Naive thymus-derived CD8-positive, alpha-beta T cell (primary cell): Measurements from ENCODE around the gene SORCS3. TPM values are rescaled to one million over a fixed set of nuclear protein-coding genes. Genes with fewer than 3 reads are reported as not detected.
"Not testable (repeated sequence)": the region's sequence is repeated elsewhere in the genome, so short reads cannot be mapped to it uniquely, and the experiment has no call there.

Experiments
- ATAC-seq, 2 donors: fragments of 150-1000 bp; cut with Tn5 transposase in 1 of 2; sonication (Bioruptor Pico), chemical (Tn5 transposase) in 1 of 2; 1 replicate in 1 of 2; 2 replicates in 1 of 2; pipeline ENCODE4 v1.10.0; 2021; ENCODE audit warnings: mild to moderate bottlenecking in 2 of 2, moderate library complexity in 2 of 2
- POLR2A ChIA-PET: fragments of 350-600 bp; sonication (Branson Sonifier 250); formaldehyde crosslinking; loops from one replicate; lab custom pipeline; 2021; ENCODE audit warnings: antibody characterized with exemption; lab: Charles Lee
- DNase-seq, 10 donors: peaks; one replicate each; pipeline versions ENCODE4 v3.0.0 to v3.0.0-alpha.2; 2020 to 2022
- H3K27ac Mint-ChIP-seq, 10 donors: one replicate each; pipeline ENCODE4 v1.8.0; 2020 to 2022; ENCODE audit warnings: mild to moderate bottlenecking in 10 of 10, mixed read lengths in 10 of 10, moderate library complexity in 4 of 10, inconsistent platforms in 1 of 10
- H3K27me3 Mint-ChIP-seq, 5 donors: one replicate each; pipeline ENCODE4 v1.8.0; 2021 to 2022; ENCODE audit warnings: mixed read lengths in 5 of 5
- H3K36me3 Mint-ChIP-seq, 3 donors: one replicate each; pipeline ENCODE4 v1.8.0; 2020 to 2022; ENCODE audit warnings: mixed read lengths in 3 of 3, mild to moderate bottlenecking in 2 of 3, inconsistent platforms in 1 of 3
- H3K4me1 Mint-ChIP-seq, 4 donors: one replicate each; pipeline ENCODE4 v1.8.0; 2021 to 2022; ENCODE audit warnings: mixed read lengths in 4 of 4
- H3K4me3 Mint-ChIP-seq, 10 donors: one replicate each; pipeline ENCODE4 v1.8.0; 2020 to 2022; ENCODE audit warnings: mild to moderate bottlenecking in 10 of 10, mixed read lengths in 10 of 10, moderate library complexity in 6 of 10, inconsistent platforms in 1 of 10
- H3K9me3 Mint-ChIP-seq, 9 donors: one replicate each; pipeline ENCODE4 v1.8.0; 2020 to 2022; ENCODE audit warnings: mixed read lengths in 9 of 9, mild to moderate bottlenecking in 3 of 9, inconsistent platforms in 1 of 9, moderate library complexity in 1 of 9
- polyA plus RNA-seq, 3 donors: library from polyadenylated mRNA; unstranded; fragments of 300-500 nt; fragmentation: Illumina TruSeq; gene quantifications; one replicate each; pipeline ENCODE4 v1.2.3, GENCODE V29; 2021
- total RNA-seq, 8 experiments: library from RNA in 2 of 8; stranded (reverse) in 2 of 8; gene quantifications; one replicate each; pipeline ENCODE4 v1.2.3 and lab custom pipeline; 2021 to 2026

Gene SORCS3
- total and polyA plus RNA-seq, 5 experiments from 2014 or later = 0.15 to 0.19 TPM; not detected in 3

GRCh38 chr10:104683567-104683966 lies 42.5 kb downstream of the SORCS3 start:
- Mint-ChIP-seq H3K36me3 (no peaks in the 10 kb centered on the region), H3K9me3 (peaks cover 0 to 7% (median 0%) of the 10 kb centered on the region in 9 donors), H3K27me3 (peaks cover 20 to 78% (median 31%) of the 10 kb centered on the region in 5 donors), H3K4me3 (no peak overlapping the region), H3K27ac (no peak overlapping the region), H3K4me1 (no peaks in the 10 kb centered on the region)
- no peak for ATAC-seq
- DNase-seq = no peak
- POLR2A ChIA-PET = no interaction called here

GRCh38 chr10:104686829-104687228 lies 45.7 kb downstream of the SORCS3 start:
- peaks cover 23 to 75% (median 37%) of the 10 kb centered on the region in 5 donors for H3K27me3 Mint-ChIP-seq
- H3K27ac Mint-ChIP-seq = no peak overlapping the region
- POLR2A ChIA-PET = no interaction called here
- no peak for DNase-seq
- H3K4me3 Mint-ChIP-seq = no peak overlapping the region
- no peaks in the 10 kb centered on the region for H3K36me3 Mint-ChIP-seq
- no peaks in the 10 kb centered on the region for H3K4me1 Mint-ChIP-seq
- ATAC-seq = no peak
- peaks cover 0 to 7% (median 0%) of the 10 kb centered on the region in 9 donors for H3K9me3 Mint-ChIP-seq

GRCh38 chr10:104688251-104689042 lies 47.4 kb downstream of the SORCS3 start:
- no peak overlapping the region for H3K4me3 Mint-ChIP-seq
- H3K4me1 Mint-ChIP-seq = no peaks in the 10 kb centered on the region
- H3K27ac Mint-ChIP-seq = peak overlapping the region in 1 of 10 donors; percentile 26
- no peak for ATAC-seq
- POLR2A ChIA-PET = no interaction called here
- no peak for DNase-seq
- peaks cover 25 to 66% (median 40%) of the 10 kb centered on the region in 5 donors for H3K27me3 Mint-ChIP-seq
- no peaks in the 10 kb centered on the region for H3K36me3 Mint-ChIP-seq
- H3K9me3 Mint-ChIP-seq = peaks cover 0 to 7% (median 0%) of the 10 kb centered on the region in 9 donors

GRCh38 chr10:104689105-104689504 lies 48.0 kb downstream of the SORCS3 start:
- DNase-seq (no peak), ATAC-seq (no peak)
- peaks cover 0 to 7% (median 0%) of the 10 kb centered on the region in 9 donors for H3K9me3 Mint-ChIP-seq
- H3K27ac Mint-ChIP-seq = no peak overlapping the region
- POLR2A ChIA-PET = no interaction called here
- H3K4me1 Mint-ChIP-seq = no peaks in the 10 kb centered on the region
- H3K36me3 Mint-ChIP-seq = no peaks in the 10 kb centered on the region
- H3K27me3 Mint-ChIP-seq = peaks cover 26 to 63% (median 43%) of the 10 kb centered on the region in 5 donors
- no peak overlapping the region for H3K4me3 Mint-ChIP-seq

GRCh38 chr10:104689547-104689946 lies 48.5 kb downstream of the SORCS3 start:
- POLR2A ChIA-PET = no interaction called here
- H3K4me3 Mint-ChIP-seq = no peak overlapping the region
- H3K27ac Mint-ChIP-seq = no peak overlapping the region
- peaks cover 24 to 63% (median 44%) of the 10 kb centered on the region in 5 donors for H3K27me3 Mint-ChIP-seq
- H3K36me3 Mint-ChIP-seq = no peaks in the 10 kb centered on the region
- ATAC-seq (no peak), DNase-seq (no peak)
- H3K9me3 Mint-ChIP-seq = peaks cover 0 to 7% (median 0%) of the 10 kb centered on the region in 9 donors
- no peaks in the 10 kb centered on the region for H3K4me1 Mint-ChIP-seq

- ATAC-seq (no peak), DNase-seq (no peak)
- no peak overlapping the region for H3K27ac Mint-ChIP-seq
- no peak overlapping the region for H3K4me3 Mint-ChIP-seq
- peaks cover 0 to 7% (median 0%) of the 10 kb centered on the region in 9 donors for H3K9me3 Mint-ChIP-seq
- H3K4me1 Mint-ChIP-seq = no peaks in the 10 kb centered on the region
- no peaks in the 10 kb centered on the region for H3K36me3 Mint-ChIP-seq
- POLR2A ChIA-PET = no interaction called here
- H3K27me3 Mint-ChIP-seq = peaks cover 24 to 63% (median 44%) of the 10 kb centered on the region in 5 donors
These were observed 49.0 kb downstream of the SORCS3 start for GRCh38 chr10:104690101-104690500.

GRCh38 chr10:104690959-104691358 lies 49.9 kb downstream of the SORCS3 start:
- H3K36me3 Mint-ChIP-seq = no peaks in the 10 kb centered on the region
- H3K9me3 Mint-ChIP-seq = peaks cover 0 to 7% (median 0%) of the 10 kb centered on the region in 9 donors
- ATAC-seq (no peak), DNase-seq (no peak)
- no peak overlapping the region for H3K4me3 Mint-ChIP-seq
- H3K27me3 Mint-ChIP-seq = peaks cover 24 to 56% (median 39%) of the 10 kb centered on the region in 5 donors
- POLR2A ChIA-PET = no interaction called here
- H3K4me1 Mint-ChIP-seq = no peaks in the 10 kb centered on the region
- H3K27ac Mint-ChIP-seq = peak overlapping the region in 1 of 10 donors; percentile 41

GRCh38 chr10:104694074-104694473 lies 53.0 kb downstream of the SORCS3 start:
- POLR2A ChIA-PET = no interaction called here
- Mint-ChIP-seq H3K27me3 (peaks cover 15 to 31% (median 26%) of the 10 kb centered on the region in 5 donors), H3K4me1 (no peaks in the 10 kb centered on the region), H3K4me3 (no peak overlapping the region), H3K9me3 (peaks cover 0 to 3% (median 0%) of the 10 kb centered on the region in 9 donors), H3K36me3 (no peaks in the 10 kb centered on the region), H3K27ac (no peak overlapping the region)
- ATAC-seq = no peak
- no peak for DNase-seq

GRCh38 chr10:104703262-104703661 lies 62.2 kb downstream of the SORCS3 start:
- DNase-seq, H3K4me1 Mint-ChIP-seq, ATAC-seq, H3K9me3 Mint-ChIP-seq, H3K27ac Mint-ChIP-seq, H3K4me3 Mint-ChIP-seq, H3K36me3 Mint-ChIP-seq, POLR2A ChIA-PET: not testable (repeated sequence)
- peaks cover 5 to 16% (median 5%) of the 10 kb centered on the region in 5 donors for H3K27me3 Mint-ChIP-seq

GRCh38 chr10:104706886-104707285 lies 65.8 kb downstream of the SORCS3 start:
- DNase-seq (no peak), ATAC-seq (no peak)
- Mint-ChIP-seq H3K4me3 (no peak overlapping the region), H3K36me3 (no peaks in the 10 kb centered on the region), H3K4me1 (no peaks in the 10 kb centered on the region), H3K27me3 (peaks cover 3 to 14% (median 6%) of the 10 kb centered on the region in 5 donors), H3K27ac (no peak overlapping the region), H3K9me3 (no peaks in the 10 kb centered on the region)
- POLR2A ChIA-PET = no interaction called here

GRCh38 chr10:104707602-104708459 lies 66.7 kb downstream of the SORCS3 start:
- H3K27me3 Mint-ChIP-seq = peaks cover 3 to 21% (median 6%) of the 10 kb centered on the region in 5 donors
- no peaks in the 10 kb centered on the region for H3K4me1 Mint-ChIP-seq
- DNase-seq (no peak), ATAC-seq (no peak)
- POLR2A ChIA-PET = no interaction called here
- no peak overlapping the region for H3K27ac Mint-ChIP-seq
- no peaks in the 10 kb centered on the region for H3K36me3 Mint-ChIP-seq
- peak overlapping the region in 1 of 10 donors; percentile 41 for H3K4me3 Mint-ChIP-seq
- H3K9me3 Mint-ChIP-seq = no peaks in the 10 kb centered on the region

- POLR2A ChIA-PET = no interaction called here
- Mint-ChIP-seq H3K27me3 (peaks cover 5 to 51% (median 14%) of the 10 kb centered on the region in 5 donors), H3K36me3 (no peaks in the 10 kb centered on the region), H3K9me3 (no peaks in the 10 kb centered on the region), H3K27ac (no peak overlapping the region), H3K4me3 (no peak overlapping the region), H3K4me1 (no peaks in the 10 kb centered on the region)
- no peak for ATAC-seq
- no peak for DNase-seq
These were observed 70.2 kb downstream of the SORCS3 start for GRCh38 chr10:104711302-104711721.

GRCh38 chr10:104730593-104730992 lies 89.5 kb downstream of the SORCS3 start:
- H3K4me1 Mint-ChIP-seq, H3K36me3 Mint-ChIP-seq, POLR2A ChIA-PET, H3K27ac Mint-ChIP-seq, H3K4me3 Mint-ChIP-seq, ATAC-seq, DNase-seq: not testable (repeated sequence)
- peaks cover 4 to 59% (median 11%) of the 10 kb centered on the region in 5 donors for H3K27me3 Mint-ChIP-seq
- peaks cover 0 to 10% (median 0%) of the 10 kb centered on the region in 9 donors for H3K9me3 Mint-ChIP-seq
